Gastroesophageal sphincter (tissue), 4 donors: Measurements from ENCODE around the gene NTNG2. TPM values are rescaled to one million over a fixed set of nuclear protein-coding genes. Genes with fewer than 3 reads are reported as not detected.

Experiments
- ATAC-seq: fragments of 150-250 bp; one replicate; pipeline ENCODE4 v1.9.1; 2016; ENCODE audit warnings: mild to moderate bottlenecking, moderate library complexity
- H3K27ac ChIP-seq, 4 donors: fragments of 200-600 bp; sonication (generic) in 3 of 4; 1 replicate in 3 of 4; 2 replicates in 1 of 4; pipeline ENCODE4 v1.5.1; 2016 to 2019
- H3K27me3 ChIP-seq: fragments of 200-600 bp; sonication (generic); one replicate; pipeline ENCODE4 v1.5.1; 2019
- H3K36me3 ChIP-seq, 2 donors: fragments of 200-600 bp; sonication (generic); one replicate each; pipeline ENCODE4 v1.5.1; 2019; ENCODE audit warnings: control low read depth in 1 of 2
- H3K4me1 ChIP-seq, 3 donors: fragments of 200-600 bp; sonication (generic); 1 replicate in 2 of 3; 2 replicates in 1 of 3; pipeline ENCODE4 v1.5.1; 2016 to 2019; ENCODE audit warnings: control low read depth in 2 of 3
- H3K4me3 ChIP-seq, 2 donors: fragments of 200-600 bp; sonication (generic); one replicate each; pipeline ENCODE4 v1.5.1; 2019; ENCODE audit warnings: mild to moderate bottlenecking in 1 of 2, moderate library complexity in 1 of 2
- H3K9me3 ChIP-seq, 3 donors: fragments of 200-600 bp; sonication (generic); one replicate each; pipeline ENCODE4 v1.5.1; 2017 to 2019; ENCODE audit warnings: control low read depth in 2 of 3
- CTCF ChIP-seq, 4 experiments: fragments of 200-600 bp in 2 of 4; fragments of 450-650 bp in 2 of 4; sonication (generic) in 1 of 4; IDR thresholded peaks; one replicate each; pipeline ENCODE4 v1.5.1; 2017 to 2019; ENCODE audit warnings: antibody characterized with exemption in 4 of 4, mild to moderate bottlenecking in 2 of 4, moderate library complexity in 2 of 4
- EP300 ChIP-seq: sonication (generic); formaldehyde crosslinking; IDR thresholded peaks from one replicate; pipeline ENCODE4 v1.6.1; 2017; ENCODE audit warnings: antibody characterized with exemption, mild to moderate bottlenecking
- POLR2A ChIP-seq, 2 donors: fragments of 450-650 bp; IDR thresholded peaks; one replicate each; pipeline ENCODE4 v1.6.1; 2017; ENCODE audit warnings: antibody characterized with exemption in 2 of 2, mild to moderate bottlenecking in 2 of 2, moderate library complexity in 1 of 2
- POLR2AphosphoS5 ChIP-seq: sonication (generic); formaldehyde crosslinking; IDR thresholded peaks from one replicate; pipeline ENCODE4 v1.6.1; 2017; ENCODE audit warnings: antibody characterized with exemption
- WGBS, 2 donors: methylation state at CpG; one replicate each; pipeline ENCODE4 v1.1.5; 2018; ENCODE audit warnings: low coverage in 1 of 2; 5-methylcytosine and 5-hydroxymethylcytosine counted together
- total RNA-seq, 4 donors: library from RNA; depleted of rRNA; stranded (reverse); fragments of >200 nt; gene quantifications; one replicate each; pipeline ENCODE4 v1.1.0, GENCODE V29; 2016

The NTNG2 gene
- total RNA-seq, 4 donors from 2014 or later: 0.81 to 1.6 (median 1.3) TPM

GRCh38 chr9:132164604-132165362, 2.9 kb downstream of the NTNG2 start:
- H3K9me3 ChIP-seq: no peaks in the 10 kb centered on the region
- no peaks in the 10 kb centered on the region for H3K36me3 ChIP-seq
- peak; percentile 63 for ATAC-seq
- WGBS, 2 donors: 39 to 40% methylated on average over 4 to 5 of the region's 16 CpGs
- TF ChIP-seq EP300 (no peak), POLR2A (IDR thresholded peaks at IDR 0.05) (no peak), CTCF (IDR thresholded peaks at IDR 0.05) (no peak), POLR2AphosphoS5 (peak; percentile 44)
- H3K27me3 ChIP-seq: peaks cover 96% of the 10 kb centered on the region
- H3K4me1 ChIP-seq: peaks cover 0 to 51% (median 20%) of the 10 kb centered on the region in 3 donors
- no peak overlapping the region for H3K4me3 ChIP-seq
- H3K27ac ChIP-seq: no peak overlapping the region

- H3K4me1 ChIP-seq: peaks cover 0 to 42% (median 17%) of the 10 kb centered on the region in 3 donors
- no peak for TF ChIP-seq CTCF (IDR thresholded peaks at IDR 0.05)
- TF ChIP-seq EP300: no peak
- TF ChIP-seq POLR2A (IDR thresholded peaks at IDR 0.05): no peak
- no peak for TF ChIP-seq POLR2AphosphoS5
- 64 to 88% methylated on average over 3 to 11 of the region's 19 CpGs for WGBS, 2 donors
- H3K9me3 ChIP-seq: no peaks in the 10 kb centered on the region
- H3K27me3 ChIP-seq: peaks cover 97% of the 10 kb centered on the region
- H3K4me3 ChIP-seq: no peak overlapping the region
- H3K36me3 ChIP-seq: no peaks in the 10 kb centered on the region
- no peak for ATAC-seq
- H3K27ac ChIP-seq: no peak overlapping the region
Observed at GRCh38 chr9:132166599-132166998, 4.7 kb downstream of the NTNG2 start.

GRCh38 chr9:132167192-132167591, 5.3 kb downstream of the NTNG2 start:
- no peak for ATAC-seq
- Histone ChIP-seq H3K9me3 (no peaks in the 10 kb centered on the region), H3K4me3 (no peak overlapping the region), H3K4me1 (peaks cover 0 to 38% (median 17%) of the 10 kb centered on the region in 3 donors), H3K27me3 (peaks cover 95% of the 10 kb centered on the region), H3K36me3 (no peaks in the 10 kb centered on the region), H3K27ac (no peak overlapping the region)
- WGBS, 2 donors: 40 to 100% methylated on average over 1 of the region's 7 CpGs
- TF ChIP-seq POLR2AphosphoS5 (no peak), EP300 (no peak), POLR2A (IDR thresholded peaks at IDR 0.05) (no peak), CTCF (IDR thresholded peaks at IDR 0.05) (no peak)

- Histone ChIP-seq H3K4me1 (peaks cover 0 to 26% (median 9%) of the 10 kb centered on the region in 3 donors), H3K27ac (no peak overlapping the region), H3K4me3 (no peak overlapping the region), H3K27me3 (peaks cover 85% of the 10 kb centered on the region), H3K36me3 (no peaks in the 10 kb centered on the region), H3K9me3 (no peaks in the 10 kb centered on the region)
- TF ChIP-seq EP300 (no peak), POLR2A (IDR thresholded peaks at IDR 0.05) (no peak), CTCF (IDR thresholded peaks at IDR 0.05) (no peak), POLR2AphosphoS5 (no peak)
- ATAC-seq: no peak
- 41% methylated on average over 5 of the region's 8 CpGs; no CpG with 5 or more reads in 1 of the 2 donors for WGBS, 2 donors
Observed at GRCh38 chr9:132168347-132168746, 6.5 kb downstream of the NTNG2 start.

- no peaks in the 10 kb centered on the region for H3K9me3 ChIP-seq
- 60% methylated on average over 1 of the region's 7 CpGs; no CpG with 5 or more reads in 1 of the 2 donors for WGBS, 2 donors
- H3K4me3 ChIP-seq: no peak overlapping the region
- peaks cover 80% of the 10 kb centered on the region for H3K27me3 ChIP-seq
- ATAC-seq: no peak
- H3K36me3 ChIP-seq: no peaks in the 10 kb centered on the region
- TF ChIP-seq POLR2A (IDR thresholded peaks at IDR 0.05): no peak
- TF ChIP-seq POLR2AphosphoS5: no peak
- no peak for TF ChIP-seq EP300
- no peak for TF ChIP-seq CTCF (IDR thresholded peaks at IDR 0.05)
- peaks cover 0 to 21% (median 7%) of the 10 kb centered on the region in 3 donors for H3K4me1 ChIP-seq
- no peak overlapping the region for H3K27ac ChIP-seq
Observed at GRCh38 chr9:132168851-132169250, 7.0 kb downstream of the NTNG2 start.
